Activated CD4-positive, alpha-beta T cell treated with anti-CD3 and anti-CD28 coated beads, Interleukin-2, Interleukin-4, amounts not matched to agents 100 ng/mL and 50 ng/mL, durations not matched to agents 16 hours and 8 hours (primary cell): ENCODE measurements around the gene PPP1R1B.
A peak's percentile ranks its signal among the peaks of the same experiment; 100 is the strongest.
"Not testable (repeated sequence)": the region's sequence is repeated elsewhere in the genome, so short reads cannot be mapped to it uniquely, and the experiment has no call there.

Experiments used
- DNase-seq: peaks from one replicate; pipeline ENCODE4 v3.0.0-alpha.2; 2020; ENCODE audit warnings: low spot score

PPP1R1B gene

GRCh38 chr17:39626171-39627046 is at the start of gene PPP1R1B:
TSS of gene PPP1R1B (plus strand) at chr17:39626952. CDS start at chr17:39627393, 441 bp downstream.
- DNase-seq = no peak

GRCh38 chr17:39578272-39578671 is 48.5 kb upstream of the PPP1R1B start:
- no peak for DNase-seq

- DNase-seq = no peak
Observed at GRCh38 chr17:39579318-39580081, 47.3 kb upstream of the PPP1R1B start.

- DNase-seq = no peak
Observed at GRCh38 chr17:39580082-39580468, 46.7 kb upstream of the PPP1R1B start.

GRCh38 chr17:39581071-39581758 is 45.5 kb upstream of the PPP1R1B start:
- DNase-seq = no peak

- DNase-seq = no peak
Observed at GRCh38 chr17:39581759-39582085, 45.0 kb upstream of the PPP1R1B start.

GRCh38 chr17:39582658-39583057 is 44.1 kb upstream of the PPP1R1B start:
- no peak for DNase-seq

- not testable (repeated sequence) for DNase-seq
Observed at GRCh38 chr17:39590180-39590579, 36.6 kb upstream of the PPP1R1B start.

GRCh38 chr17:39591958-39592954 is 34.5 kb upstream of the PPP1R1B start:
- peak; percentile 15 for DNase-seq

GRCh38 chr17:39593371-39593770 is 33.4 kb upstream of the PPP1R1B start:
- DNase-seq = no peak

GRCh38 chr17:39595294-39595693 is 31.5 kb upstream of the PPP1R1B start:
- no peak for DNase-seq

GRCh38 chr17:39595928-39596510 is 30.7 kb upstream of the PPP1R1B start:
- DNase-seq = no peak

GRCh38 chr17:39596543-39597267 is 30.0 kb upstream of the PPP1R1B start:
- DNase-seq = no peak

GRCh38 chr17:39597372-39598046 is 29.2 kb upstream of the PPP1R1B start:
- peak; percentile 25 for DNase-seq

GRCh38 chr17:39598047-39598481 is 28.7 kb upstream of the PPP1R1B start:
- no peak for DNase-seq

GRCh38 chr17:39598630-39599003 is 28.1 kb upstream of the PPP1R1B start:
- no peak for DNase-seq

GRCh38 chr17:39599004-39599664 is 27.6 kb upstream of the PPP1R1B start:
- DNase-seq = no peak

GRCh38 chr17:39599665-39600231 is 27.0 kb upstream of the PPP1R1B start:
- DNase-seq = no peak
